Fibroblast of villous mesenchyme (primary cell): Measurements from ENCODE around the gene CD28. TPM values are rescaled to one million over a fixed set of nuclear protein-coding genes. Genes with fewer than 3 reads are reported as not detected.
"Not testable (repeated sequence)": the region's sequence is repeated elsewhere in the genome, so short reads cannot be mapped to it uniquely, and the experiment has no call there.

Experiments
- DNase-seq: peaks from one replicate; pipeline ENCODE4 v3.0.0-alpha.2; 2010; ENCODE audit warnings: low read depth
- H3K4me3 ChIP-seq: 2 replicates; pipeline ENCODE4 v1.5.1; 2011; ENCODE audit warnings: low read depth, mild to moderate bottlenecking, low read length
- CTCF ChIP-seq: IDR thresholded peaks from 2 replicates; pipeline ENCODE4 v1.5.1; 2012; ENCODE audit warnings: low read depth, mild to moderate bottlenecking, low read length; ENCODE audit not compliant: insufficient read depth
- total RNA-seq: library from RNA; depleted of rRNA; stranded (reverse); fragments of >200 nt; gene quantifications from 2 replicates; pipeline ENCODE4 v1.2.3, GENCODE V29; 2012

CD28 gene
- total RNA-seq, 1 donor, result not detected

- no peak overlapping the region for H3K4me3 ChIP-seq
- TF ChIP-seq CTCF, result no peak
- no peak for DNase-seq
Observed at GRCh38 chr2:203780231-203780630, 73.8 kb downstream of the CD28 start.

GRCh38 chr2:203781151-203781550, 74.7 kb downstream of the CD28 start:
- no peak for TF ChIP-seq CTCF

GRCh38 chr2:203782262-203782976, 76.0 kb downstream of the CD28 start:
- H3K4me3 ChIP-seq, result no peak overlapping the region
- peak; percentile 86 for TF ChIP-seq CTCF
- peak; percentile 67 for DNase-seq

More at GRCh38 chr2:203781151-203781550, 74.7 kb downstream of the CD28 start:
- no peak for DNase-seq
- no peak overlapping the region for H3K4me3 ChIP-seq

- peak; percentile 64 for DNase-seq
- TF ChIP-seq CTCF, result no peak
- no peak overlapping the region for H3K4me3 ChIP-seq
Observed at GRCh38 chr2:203783496-203784203, 77.2 kb downstream of the CD28 start.

GRCh38 chr2:203784710-203785270, 78.4 kb downstream of the CD28 start:
- not testable (repeated sequence) for DNase-seq, H3K4me3 ChIP-seq

- H3K4me3 ChIP-seq, DNase-seq: not testable (repeated sequence)
Observed at GRCh38 chr2:203785391-203786110, 79.1 kb downstream of the CD28 start.

GRCh38 chr2:203786549-203787351, 80.3 kb downstream of the CD28 start:
- no peak for TF ChIP-seq CTCF
- H3K4me3 ChIP-seq, result no peak overlapping the region
- peak; percentile 24 for DNase-seq
